ENCODE measurements around the gene SDK1. TPM values are rescaled to one million over a fixed set of nuclear protein-coding genes. Genes with fewer than 3 reads are reported as not detected.

The SDK1 gene
- total and polyA plus RNA-seq, 2 experiments from 2014 or later = not detected

GRCh38 chr7:4168541-4168940 is 867.5 kb downstream of the SDK1 start:
- Histone ChIP-seq H3K27ac (no peak overlapping the region), H3K9me3 (ENCODE audit: low read depth) (no peaks in the 10 kb centered on the region), H4K20me1 (ENCODE audit: insufficient read depth) (no peaks in the 10 kb centered on the region), H3K4me2 (ENCODE audit: unreplicated experiment) (no peak overlapping the region), H3K27me3 (replicated peaks; ENCODE audit: insufficient read depth) (no peaks in the 10 kb centered on the region), H2AFZ (no peak overlapping the region), H3K4me1 (ENCODE audit: insufficient read depth) (no peaks in the 10 kb centered on the region), H3K9me2 (ENCODE audit: insufficient read depth) (no peaks in the 10 kb centered on the region), H3K79me2 (ENCODE audit: insufficient read depth) (no peaks in the 10 kb centered on the region), H3K9ac (no peak overlapping the region), H3F3A (ENCODE audit: insufficient read depth) (no peaks in the 10 kb centered on the region), H3K36me3 (ENCODE audit: low read depth) (no peaks in the 10 kb centered on the region), H3K4me3 (no peak overlapping the region)
- TF ChIP-seq EZH2phosphoT487 (IDR thresholded peaks at IDR 0.05; ENCODE audit: insufficient read depth, low read depth) (no peak), EZH2 (IDR thresholded peaks at IDR 0.05; ENCODE audit: insufficient read depth, poor library complexity, severe bottlenecking) (no peak)
- DNase-seq = no peak
- in situ Hi-C loops (cut with MboI) = no loop called here
- WGBS, 2 experiments (ENCODE audit: low coverage in 1 of 2, low lambda C conversion rate in 2 of 2, missing lambda C conversion rate in 2 of 2) = 27 to 31% methylated on average over 7 of the region's 7 CpGs

- no peak for TF ChIP-seq EZH2phosphoT487 (IDR thresholded peaks at IDR 0.05; ENCODE audit: insufficient read depth, low read depth)
- no peaks in the 10 kb centered on the region for H3K4me1 ChIP-seq (ENCODE audit: insufficient read depth)
- no peaks in the 10 kb centered on the region for H3K36me3 ChIP-seq (ENCODE audit: low read depth)
- in situ Hi-C loops (cut with MboI) = no loop called here
- no peaks in the 10 kb centered on the region for H4K20me1 ChIP-seq (ENCODE audit: insufficient read depth)
- DNase-seq = no peak
- H3K9me2 ChIP-seq (ENCODE audit: insufficient read depth) = no peaks in the 10 kb centered on the region
- no peaks in the 10 kb centered on the region for H3K79me2 ChIP-seq (ENCODE audit: insufficient read depth)
- H2AFZ ChIP-seq = no peak overlapping the region
- no peak overlapping the region for H3K4me3 ChIP-seq
- H3K27ac ChIP-seq = no peak overlapping the region
- H3K4me2 ChIP-seq (ENCODE audit: unreplicated experiment) = no peak overlapping the region
- H3K27me3 ChIP-seq (replicated peaks; ENCODE audit: insufficient read depth) = no peaks in the 10 kb centered on the region
- no peaks in the 10 kb centered on the region for H3F3A ChIP-seq (ENCODE audit: insufficient read depth)
- 55 to 56% methylated on average over 10 of the region's 10 CpGs for WGBS, 2 experiments (ENCODE audit: low coverage in 1 of 2, low lambda C conversion rate in 2 of 2, missing lambda C conversion rate in 2 of 2)
- H3K9ac ChIP-seq = no peak overlapping the region
- no peaks in the 10 kb centered on the region for H3K9me3 ChIP-seq (ENCODE audit: low read depth)
Measured at GRCh38 chr7:4169455-4169854, 868.4 kb downstream of the SDK1 start.

- TF ChIP-seq EZH2phosphoT487 (IDR thresholded peaks at IDR 0.05; ENCODE audit: insufficient read depth, low read depth) = no peak
- no peak for TF ChIP-seq EZH2 (IDR thresholded peaks at IDR 0.05; ENCODE audit: insufficient read depth, poor library complexity, severe bottlenecking)
- DNase-seq = no peak
- no peaks in the 10 kb centered on the region for H3K9me3 ChIP-seq (ENCODE audit: low read depth)
- no peak overlapping the region for H3K9ac ChIP-seq
- WGBS, 2 experiments (ENCODE audit: low coverage in 1 of 2, low lambda C conversion rate in 2 of 2, missing lambda C conversion rate in 2 of 2) = 62 to 69% methylated on average over 22 of the region's 22 CpGs
- no peak overlapping the region for H3K27ac ChIP-seq
- H3K4me1 ChIP-seq (ENCODE audit: insufficient read depth) = no peaks in the 10 kb centered on the region
- H3K36me3 ChIP-seq (ENCODE audit: low read depth) = no peaks in the 10 kb centered on the region
- H2AFZ ChIP-seq = no peak overlapping the region
- H3K4me2 ChIP-seq (ENCODE audit: unreplicated experiment) = no peak overlapping the region
- H4K20me1 ChIP-seq (ENCODE audit: insufficient read depth) = no peaks in the 10 kb centered on the region
- no peaks in the 10 kb centered on the region for H3K27me3 ChIP-seq (replicated peaks; ENCODE audit: insufficient read depth)
- H3K79me2 ChIP-seq (ENCODE audit: insufficient read depth) = no peaks in the 10 kb centered on the region
- H3K9me2 ChIP-seq (ENCODE audit: insufficient read depth) = no peaks in the 10 kb centered on the region
- no peaks in the 10 kb centered on the region for H3F3A ChIP-seq (ENCODE audit: insufficient read depth)
- no peak overlapping the region for H3K4me3 ChIP-seq
- in situ Hi-C loops (cut with MboI) = no loop called here
Measured at GRCh38 chr7:4170997-4171786, 870.1 kb downstream of the SDK1 start.

- H3K4me3 ChIP-seq = no peak overlapping the region
- no peaks in the 10 kb centered on the region for H3K4me1 ChIP-seq (ENCODE audit: insufficient read depth)
- H3K27ac ChIP-seq = no peak overlapping the region
- H3F3A ChIP-seq (ENCODE audit: insufficient read depth) = no peaks in the 10 kb centered on the region
- no peaks in the 10 kb centered on the region for H3K27me3 ChIP-seq (replicated peaks; ENCODE audit: insufficient read depth)
- H4K20me1 ChIP-seq (ENCODE audit: insufficient read depth) = no peaks in the 10 kb centered on the region
- in situ Hi-C loops (cut with MboI) = no loop called here
- H3K9me2 ChIP-seq (ENCODE audit: insufficient read depth) = no peaks in the 10 kb centered on the region
- H3K36me3 ChIP-seq (ENCODE audit: low read depth) = no peaks in the 10 kb centered on the region
- H3K9me3 ChIP-seq (ENCODE audit: low read depth) = no peaks in the 10 kb centered on the region
- H3K79me2 ChIP-seq (ENCODE audit: insufficient read depth) = no peaks in the 10 kb centered on the region
- 62 to 64% methylated on average over 12 of the region's 12 CpGs for WGBS, 2 experiments (ENCODE audit: low coverage in 1 of 2, low lambda C conversion rate in 2 of 2, missing lambda C conversion rate in 2 of 2)
- H2AFZ ChIP-seq = no peak overlapping the region
- H3K9ac ChIP-seq = no peak overlapping the region
- no peak for DNase-seq
- no peak for TF ChIP-seq EZH2phosphoT487 (IDR thresholded peaks at IDR 0.05; ENCODE audit: insufficient read depth, low read depth)
- no peak for TF ChIP-seq EZH2 (IDR thresholded peaks at IDR 0.05; ENCODE audit: insufficient read depth, poor library complexity, severe bottlenecking)
- no peak overlapping the region for H3K4me2 ChIP-seq (ENCODE audit: unreplicated experiment)
Measured at GRCh38 chr7:4172883-4173282, 871.8 kb downstream of the SDK1 start.

All from GM23248 (cell line).